HepG2 (cell line): ENCODE results near the gene SPATA13. TPM values are rescaled to one million over a fixed set of nuclear protein-coding genes. Genes with fewer than 3 reads are reported as not detected.

Source experiments
- FOSL2 ChIP-seq: sonication (generic); formaldehyde crosslinking; IDR thresholded peaks from 2 replicates; pipeline ENCODE4 v1.4.0; 2020; ENCODE audit warnings: missing genetic modification reagents
- GABPA ChIP-seq, 2 experiments: IDR thresholded peaks; 2 replicates each; pipeline ENCODE4 v1.6.1; 2011 to 2016; ENCODE audit warnings: low read depth in 2 of 2, low read length in 1 of 2, missing biosample characterization in 1 of 2, missing genetic modification characterization in 1 of 2
- HMG20A ChIP-seq: IDR thresholded peaks from 2 replicates; pipeline ENCODE4 v1.6.1; 2016; ENCODE audit warnings: borderline replicate concordance
- HNF4A ChIP-seq: sonication (generic); formaldehyde crosslinking; IDR thresholded peaks from 2 replicates; pipeline ENCODE4 v1.4.0; 2020; ENCODE audit warnings: missing genetic modification reagents
- IKZF5 ChIP-seq: IDR thresholded peaks from 2 replicates; pipeline ENCODE4 v1.6.1; 2018; ENCODE audit warnings: missing genetic modification reagents, mild to moderate bottlenecking, missing compliant biosample characterization
- IRF2 ChIP-seq: IDR thresholded peaks from 2 replicates; pipeline ENCODE4 v1.6.1; 2018; ENCODE audit warnings: missing genetic modification reagents, missing compliant biosample characterization
- MYC ChIP-seq: sonication (generic); formaldehyde crosslinking; IDR thresholded peaks from 2 replicates; pipeline ENCODE4 v1.9.0; 2021; ENCODE audit warnings: missing genetic modification reagents, borderline replicate concordance
- NR2C2 ChIP-seq: sonication (generic); formaldehyde crosslinking; IDR thresholded peaks from 2 replicates; pipeline ENCODE4 v1.4.0; 2020; ENCODE audit warnings: missing genetic modification reagents, mild to moderate bottlenecking, moderate library complexity, borderline replicate concordance
- NR2F6 ChIP-seq, 2 experiments: IDR thresholded peaks; 2 replicates each; pipeline ENCODE4 v1.6.1; 2016; ENCODE audit warnings: antibody characterized with exemption in 1 of 2, mild to moderate bottlenecking in 1 of 2
- RBM22 ChIP-seq: fragments of 200-400 bp; formaldehyde crosslinking; optimal IDR thresholded peaks from 2 replicates; pipeline ENCODE3; 2017; ENCODE audit warnings: mild to moderate bottlenecking, low read length, moderate library complexity
- SOX5 ChIP-seq: IDR thresholded peaks from 2 replicates; pipeline ENCODE4 v1.6.1; 2016; ENCODE audit warnings: borderline replicate concordance
- SRY ChIP-seq: sonication (generic); formaldehyde crosslinking; IDR thresholded peaks from 2 replicates; pipeline ENCODE4 v1.8.0; 2022; ENCODE audit warnings: mild to moderate bottlenecking, missing genetic modification reagents
- ZBTB21 ChIP-seq: sonication (generic); formaldehyde crosslinking; IDR thresholded peaks from 2 replicates; pipeline ENCODE4 v1.4.0; 2020; ENCODE audit warnings: missing genetic modification reagents
- ZNF382 ChIP-seq: sonication (generic); formaldehyde crosslinking; IDR thresholded peaks from 2 replicates; pipeline ENCODE4 v1.5.0; 2020; ENCODE audit warnings: missing genetic modification reagents, mild to moderate bottlenecking, borderline replicate concordance
- ZNF691 ChIP-seq: sonication (generic); formaldehyde crosslinking; IDR thresholded peaks from 2 replicates; pipeline ENCODE4 v1.4.0; 2020; ENCODE audit warnings: missing genetic modification reagents, low read depth, mild to moderate bottlenecking, borderline replicate concordance
- polyA plus RNA-seq, 8 experiments: library from polyadenylated mRNA; depleted of rRNA in 3 of 8; stranded (reverse) in 7 of 8; unstranded in 1 of 8; fragments of >200 nt; fragmentation: Illumina TruSeq in 4 of 8; extraction: Trizol in 4 of 8; gene quantifications; 2 replicates each; pipeline versions ENCODE4 v1.2.1 to v1.2.3, GENCODE V29; 2011 to 2016; ENCODE audit warnings: low read depth in 4 of 8, missing spikeins in 1 of 8, mixed read lengths in 1 of 8; ENCODE audit not compliant: insufficient read depth in 1 of 8
- total RNA-seq, 5 experiments: library from RNA; depleted of rRNA; stranded (reverse); fragments of >200 nt; fragmentation: Illumina TruSeq; extraction: Trizol; gene quantifications; 2 replicates each; pipeline ENCODE4 v1.2.3, GENCODE V29; 2016; ENCODE audit warnings: low read depth in 1 of 5
- TF ChIP-seq, protein P1 (sequence below): sonication (generic); formaldehyde crosslinking; IDR thresholded peaks from 2 replicates; pipeline ENCODE4 v1.4.0; 2020; ENCODE audit warnings: missing genetic modification reagents
- TF ChIP-seq, protein P2 (sequence below): sonication (generic); formaldehyde crosslinking; IDR thresholded peaks from 2 replicates; pipeline ENCODE4 v1.8.0; 2022; ENCODE audit warnings: mild to moderate bottlenecking, missing genetic modification reagents
- TF ChIP-seq, protein P3 (sequence below): sonication (generic); formaldehyde crosslinking; IDR thresholded peaks from 2 replicates; pipeline ENCODE4 v1.5.1; 2020; ENCODE audit warnings: mild to moderate bottlenecking, missing genetic modification reagents, moderate library complexity
- TF ChIP-seq, protein P4 (sequence below): sonication (generic); formaldehyde crosslinking; IDR thresholded peaks from 2 replicates; pipeline ENCODE4 v1.5.0; 2020; ENCODE audit warnings: missing genetic modification reagents

Gene SPATA13
- total and polyA plus RNA-seq, 2 of the 13 experiments (the other 11 are each of a cell fraction or from before 2014, with no cell fraction given) = 11.3 to 14.2 TPM

DNA sequence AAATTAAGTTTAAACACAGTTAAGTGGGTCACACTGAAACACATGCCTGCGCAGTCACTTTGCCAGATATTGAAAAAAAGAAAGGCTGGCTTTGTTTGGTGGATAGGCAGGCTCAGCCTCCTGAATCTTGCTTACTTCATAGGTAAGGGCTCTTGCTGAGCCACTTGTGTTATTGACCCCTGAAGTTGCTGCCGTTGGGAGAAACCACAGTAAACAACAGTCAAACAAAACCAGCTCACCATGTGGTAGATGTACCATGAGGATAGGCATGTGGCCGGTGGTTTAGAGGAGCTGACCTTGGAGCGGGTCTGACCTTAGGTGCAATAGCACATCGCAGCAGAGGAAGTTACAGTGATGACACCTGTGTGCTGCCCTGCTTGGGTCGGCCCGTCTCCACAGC lies 52.2 kb downstream of the SPATA13 start (continued):
- TF ChIP-seq RBM22 (no peak), FOSL2 (CRISPR knock-in tag) (peak; percentile 39; the same call in 1 of the 2 replicates), IKZF5 (CRISPR knock-in tag) (0 out of 2 replicates have a peak, but pooled peaks have one; percentile 38), IRF2 (0 out of 2 replicates have a peak, but pooled peaks have one; percentile 46), SOX5 (peak; percentile 38; the same call in 1 of the 2 replicates), MYC (CRISPR knock-in tag) (peak; percentile 73), HMG20A (CRISPR knock-in tag) (peak; percentile 48; the same call in 1 of the 2 replicates), HNF4A (CRISPR knock-in tag) (peak; percentile 55; the same call in 1 of the 2 replicates), ZBTB21 (no peak), ZNF382 (CRISPR knock-in tag) (no peak), ZNF691 (CRISPR knock-in tag) (no peak), NR2F6 (IDR thresholded peaks at IDR 0.05) (peak; percentile 54), NR2F6 (CRISPR knock-in tag; IDR thresholded peaks at IDR 0.05) (peak; percentile 71), NR2C2 (CRISPR knock-in tag) (peak; percentile 40; the same call in 1 of the 2 replicates), SRY (CRISPR knock-in tag) (0 out of 2 replicates have a peak, but pooled peaks have one; percentile 49), GABPA (IDR thresholded peaks at IDR 0.05; ENCODE audit: low read depth, low read length) (no peak), GABPA (CRISPR knock-in tag; IDR thresholded peaks at IDR 0.05; ENCODE audit: low read depth) (0 out of 2 replicates have a peak, but pooled peaks have one; percentile 21)
- TF ChIP-seq, protein P1, sequence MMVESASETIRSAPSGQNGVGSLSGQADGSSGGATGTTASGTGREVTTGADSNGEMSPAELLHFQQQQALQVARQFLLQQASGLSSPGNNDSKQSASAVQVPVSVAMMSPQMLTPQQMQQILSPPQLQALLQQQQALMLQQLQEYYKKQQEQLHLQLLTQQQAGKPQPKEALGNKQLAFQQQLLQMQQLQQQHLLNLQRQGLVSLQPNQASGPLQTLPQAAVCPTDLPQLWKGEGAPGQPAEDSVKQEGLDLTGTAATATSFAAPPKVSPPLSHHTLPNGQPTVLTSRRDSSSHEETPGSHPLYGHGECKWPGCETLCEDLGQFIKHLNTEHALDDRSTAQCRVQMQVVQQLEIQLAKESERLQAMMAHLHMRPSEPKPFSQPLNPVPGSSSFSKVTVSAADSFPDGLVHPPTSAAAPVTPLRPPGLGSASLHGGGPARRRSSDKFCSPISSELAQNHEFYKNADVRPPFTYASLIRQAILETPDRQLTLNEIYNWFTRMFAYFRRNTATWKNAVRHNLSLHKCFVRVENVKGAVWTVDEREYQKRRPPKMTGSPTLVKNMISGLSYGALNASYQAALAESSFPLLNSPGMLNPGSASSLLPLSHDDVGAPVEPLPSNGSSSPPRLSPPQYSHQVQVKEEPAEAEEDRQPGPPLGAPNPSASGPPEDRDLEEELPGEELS (CRISPR knock-in tag) = peak; percentile 66
- TF ChIP-seq, protein P2, sequence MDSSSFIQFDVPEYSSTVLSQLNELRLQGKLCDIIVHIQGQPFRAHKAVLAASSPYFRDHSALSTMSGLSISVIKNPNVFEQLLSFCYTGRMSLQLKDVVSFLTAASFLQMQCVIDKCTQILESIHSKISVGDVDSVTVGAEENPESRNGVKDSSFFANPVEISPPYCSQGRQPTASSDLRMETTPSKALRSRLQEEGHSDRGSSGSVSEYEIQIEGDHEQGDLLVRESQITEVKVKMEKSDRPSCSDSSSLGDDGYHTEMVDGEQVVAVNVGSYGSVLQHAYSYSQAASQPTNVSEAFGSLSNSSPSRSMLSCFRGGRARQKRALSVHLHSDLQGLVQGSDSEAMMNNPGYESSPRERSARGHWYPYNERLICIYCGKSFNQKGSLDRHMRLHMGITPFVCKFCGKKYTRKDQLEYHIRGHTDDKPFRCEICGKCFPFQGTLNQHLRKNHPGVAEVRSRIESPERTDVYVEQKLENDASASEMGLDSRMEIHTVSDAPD (CRISPR knock-in tag) = peak; percentile 60; the same call in 1 of the 2 replicates
- TF ChIP-seq, protein P3, sequence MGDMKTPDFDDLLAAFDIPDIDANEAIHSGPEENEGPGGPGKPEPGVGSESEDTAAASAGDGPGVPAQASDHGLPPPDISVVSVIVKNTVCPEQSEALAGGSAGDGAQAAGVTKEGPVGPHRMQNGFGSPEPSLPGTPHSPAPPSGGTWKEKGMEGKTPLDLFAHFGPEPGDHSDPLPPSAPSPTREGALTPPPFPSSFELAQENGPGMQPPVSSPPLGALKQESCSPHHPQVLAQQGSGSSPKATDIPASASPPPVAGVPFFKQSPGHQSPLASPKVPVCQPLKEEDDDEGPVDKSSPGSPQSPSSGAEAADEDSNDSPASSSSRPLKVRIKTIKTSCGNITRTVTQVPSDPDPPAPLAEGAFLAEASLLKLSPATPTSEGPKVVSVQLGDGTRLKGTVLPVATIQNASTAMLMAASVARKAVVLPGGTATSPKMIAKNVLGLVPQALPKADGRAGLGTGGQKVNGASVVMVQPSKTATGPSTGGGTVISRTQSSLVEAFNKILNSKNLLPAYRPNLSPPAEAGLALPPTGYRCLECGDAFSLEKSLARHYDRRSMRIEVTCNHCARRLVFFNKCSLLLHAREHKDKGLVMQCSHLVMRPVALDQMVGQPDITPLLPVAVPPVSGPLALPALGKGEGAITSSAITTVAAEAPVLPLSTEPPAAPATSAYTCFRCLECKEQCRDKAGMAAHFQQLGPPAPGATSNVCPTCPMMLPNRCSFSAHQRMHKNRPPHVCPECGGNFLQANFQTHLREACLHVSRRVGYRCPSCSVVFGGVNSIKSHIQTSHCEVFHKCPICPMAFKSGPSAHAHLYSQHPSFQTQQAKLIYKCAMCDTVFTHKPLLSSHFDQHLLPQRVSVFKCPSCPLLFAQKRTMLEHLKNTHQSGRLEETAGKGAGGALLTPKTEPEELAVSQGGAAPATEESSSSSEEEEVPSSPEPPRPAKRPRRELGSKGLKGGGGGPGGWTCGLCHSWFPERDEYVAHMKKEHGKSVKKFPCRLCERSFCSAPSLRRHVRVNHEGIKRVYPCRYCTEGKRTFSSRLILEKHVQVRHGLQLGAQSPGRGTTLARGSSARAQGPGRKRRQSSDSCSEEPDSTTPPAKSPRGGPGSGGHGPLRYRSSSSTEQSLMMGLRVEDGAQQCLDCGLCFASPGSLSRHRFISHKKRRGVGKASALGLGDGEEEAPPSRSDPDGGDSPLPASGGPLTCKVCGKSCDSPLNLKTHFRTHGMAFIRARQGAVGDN = peak; percentile 64
- TF ChIP-seq, protein P4, sequence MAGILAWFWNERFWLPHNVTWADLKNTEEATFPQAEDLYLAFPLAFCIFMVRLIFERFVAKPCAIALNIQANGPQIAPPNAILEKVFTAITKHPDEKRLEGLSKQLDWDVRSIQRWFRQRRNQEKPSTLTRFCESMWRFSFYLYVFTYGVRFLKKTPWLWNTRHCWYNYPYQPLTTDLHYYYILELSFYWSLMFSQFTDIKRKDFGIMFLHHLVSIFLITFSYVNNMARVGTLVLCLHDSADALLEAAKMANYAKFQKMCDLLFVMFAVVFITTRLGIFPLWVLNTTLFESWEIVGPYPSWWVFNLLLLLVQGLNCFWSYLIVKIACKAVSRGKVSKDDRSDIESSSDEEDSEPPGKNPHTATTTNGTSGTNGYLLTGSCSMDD (CRISPR knock-in tag) = no peak
